Testis (tissue), 3 donors: ENCODE data around the gene PRMT5. TPM values are rescaled to one million over a fixed set of nuclear protein-coding genes. Genes with fewer than 3 reads are reported as not detected.
"Not testable (repeated sequence)": the region's sequence is repeated elsewhere in the genome, so short reads cannot be mapped to it uniquely, and the experiment has no call there.

Experiments
- DNase-seq: peaks from one replicate; pipeline ENCODE4 v3.0.0-alpha.2; 2019
- H3K27ac ChIP-seq, 2 donors: fragments of 200-600 bp; sonication (generic); one replicate each; pipeline ENCODE4 v1.5.1; 2019
- H3K27me3 ChIP-seq: fragments of 200-600 bp; sonication (generic); one replicate; pipeline ENCODE4 v1.5.1; 2019
- H3K36me3 ChIP-seq: fragments of 200-600 bp; sonication (generic); one replicate; pipeline ENCODE4 v1.5.1; 2017; ENCODE audit warnings: low read depth; ENCODE audit errors: missing control alignments
- H3K4me1 ChIP-seq: fragments of 200-600 bp; sonication (generic); one replicate; pipeline ENCODE4 v1.5.1; 2019
- H3K4me3 ChIP-seq, 2 donors: fragments of 200-600 bp; sonication (generic); one replicate each; pipeline ENCODE4 v1.5.1; 2017 to 2019
- H3K9me3 ChIP-seq: fragments of 200-600 bp; sonication (generic); one replicate; pipeline ENCODE4 v1.5.1; 2017
- CTCF ChIP-seq, 3 experiments: fragments of 450-650 bp in 2 of 3; fragments of 200-600 bp in 1 of 3; sonication (generic) in 1 of 3; IDR thresholded peaks; one replicate each; pipeline ENCODE4 v1.5.1; 2016 to 2019; ENCODE audit warnings: antibody characterized with exemption in 3 of 3, mild to moderate bottlenecking in 2 of 3, moderate library complexity in 1 of 3
- POLR2A ChIP-seq: fragments of 450-650 bp; IDR thresholded peaks from one replicate; pipeline ENCODE4 v1.6.1; 2017; ENCODE audit warnings: antibody characterized with exemption, mild to moderate bottlenecking, moderate library complexity
- WGBS, 2 donors: methylation state at CpG; one replicate each; pipeline ENCODE4 v1.1.5; 2018; 5-methylcytosine and 5-hydroxymethylcytosine counted together
- intact Hi-C: fragments of 100-400 bp; cut with DNase I; formaldehyde crosslinking; loops from one replicate; pipeline ENCODE4 v1.15.1; 2023; ENCODE audit warnings: low total_unique reads
- polyA plus RNA-seq: library from polyadenylated mRNA; stranded (reverse); fragments of 350-450 nt; fragmentation: Illumina TruSeq; extraction: RNeasy Lipid Tissue Mini Kit (QIAGEN cat#74804); gene quantifications from one replicate; pipeline ENCODE4 v1.2.3, GENCODE V29; 2014; ENCODE audit warnings: low read depth, low replicate concordance; ENCODE audit not compliant: insufficient read depth
- total RNA-seq, 2 donors: library from RNA; depleted of rRNA; stranded (reverse); fragments of >200 nt; gene quantifications; one replicate each; pipeline ENCODE4 v1.2.3, GENCODE V29; 2016

PRMT5 gene
- total and polyA plus RNA-seq, 3 donors from 2014 or later, result 62.4 to 76.8 (median 73.9) TPM

- WGBS, 2 donors, result 70 to 93% methylated on average over 1 of the region's 1 CpG
- Histone ChIP-seq H3K4me1 (no peaks in the 10 kb centered on the region), H3K36me3 (no peaks in the 10 kb centered on the region), H3K27me3 (no peaks in the 10 kb centered on the region), H3K4me3 (no peak overlapping the region), H3K9me3 (no peaks in the 10 kb centered on the region), H3K27ac (no peak overlapping the region)
- intact Hi-C loops, result no loop called here
- no peak for DNase-seq
- TF ChIP-seq CTCF (IDR thresholded peaks at IDR 0.05) (no peak), POLR2A (no peak)
Measured at GRCh38 chr14:22952418-22952817, 23.2 kb upstream of the PRMT5 start.

- H3K9me3 ChIP-seq, H3K4me1 ChIP-seq, H3K27ac ChIP-seq, H3K36me3 ChIP-seq, H3K27me3 ChIP-seq, intact Hi-C loops, H3K4me3 ChIP-seq, DNase-seq: not testable (repeated sequence)
- 92 to 95% methylated on average over 8 of the region's 8 CpGs for WGBS, 2 donors
Measured at GRCh38 chr14:22951795-22952194, 22.6 kb upstream of the PRMT5 start.

GRCh38 chr14:22945642-22946041, 16.5 kb upstream of the PRMT5 start:
- WGBS, 2 donors, result 97 to 98% methylated on average over 3 of the region's 3 CpGs
- TF ChIP-seq POLR2A (no peak), CTCF (IDR thresholded peaks at IDR 0.05) (no peak)
- H3K9me3 ChIP-seq, result no peaks in the 10 kb centered on the region

GRCh38 chr14:22939684-22940083, 10.5 kb upstream of the PRMT5 start:
- Histone ChIP-seq H3K27me3 (no peaks in the 10 kb centered on the region), H3K4me3 (no peak overlapping the region), H3K9me3 (no peaks in the 10 kb centered on the region), H3K36me3 (no peaks in the 10 kb centered on the region), H3K4me1 (no peaks in the 10 kb centered on the region), H3K27ac (no peak overlapping the region)
- 83 to 94% methylated on average over 4 of the region's 4 CpGs for WGBS, 2 donors
- TF ChIP-seq POLR2A (no peak), CTCF (IDR thresholded peaks at IDR 0.05) (no peak)
- no peak for DNase-seq
- intact Hi-C loops, result no loop called here

More at GRCh38 chr14:22945642-22946041, 16.5 kb upstream of the PRMT5 start:
- Histone ChIP-seq H3K27ac (no peak overlapping the region), H3K36me3 (no peaks in the 10 kb centered on the region), H3K27me3 (no peaks in the 10 kb centered on the region), H3K4me3 (no peak overlapping the region), H3K4me1 (no peaks in the 10 kb centered on the region)
- intact Hi-C loops, result no loop called here
- no peak for DNase-seq

- no peak for DNase-seq
- H3K4me1 ChIP-seq, result no peaks in the 10 kb centered on the region
- H3K27ac ChIP-seq, result no peak overlapping the region
- H3K4me3 ChIP-seq, result no peak overlapping the region
- H3K9me3 ChIP-seq, result no peaks in the 10 kb centered on the region
- 86 to 93% methylated on average over 1 of the region's 1 CpG for whole genome bisulfite sequencing, 2 donors
- no peaks in the 10 kb centered on the region for H3K36me3 ChIP-seq
- no peak for TF ChIP-seq CTCF (IDR thresholded peaks at IDR 0.05)
- no peak for TF ChIP-seq POLR2A
- intact Hi-C loops, result no loop called here
- no peaks in the 10 kb centered on the region for H3K27me3 ChIP-seq
Measured at GRCh38 chr14:22935156-22935555, 6.0 kb upstream of the PRMT5 start.
